ENCODE measurements around the gene NEURL1B. TPM values are rescaled to one million over a fixed set of nuclear protein-coding genes. Genes with fewer than 3 reads are reported as not detected.

The NEURL1B gene
- total RNA-seq, 4 donors from 2014 or later, result 33.6 to 98.8 (median 93.2) TPM

DNA sequence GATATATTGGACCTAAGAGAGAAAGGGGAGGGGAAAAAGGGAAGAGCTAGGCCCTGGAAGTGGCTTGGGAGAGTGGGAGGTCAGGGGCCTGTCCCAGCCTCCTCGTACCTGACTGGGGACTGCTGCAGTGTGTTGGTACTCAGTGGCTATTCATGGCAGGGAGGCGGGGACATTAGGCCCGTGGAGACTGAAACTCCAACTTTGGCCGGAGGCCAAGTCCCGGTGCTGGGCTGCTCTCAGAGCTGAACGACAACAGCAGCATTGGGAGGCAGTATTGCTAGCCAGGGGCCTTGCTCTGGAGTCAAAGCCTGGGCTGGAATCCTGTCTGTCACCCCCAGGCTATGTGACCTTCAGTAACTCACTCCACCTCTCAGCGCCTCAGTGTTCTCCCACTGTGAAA, 37.8 kb downstream of the NEURL1B start:
- Histone ChIP-seq H3K4me1 (peaks cover 0 to 34% (median 4%) of the 10 kb centered on the region in 4 donors), H3K36me3 (peaks cover 0 to 30% (median 0%) of the 10 kb centered on the region in 3 donors), H3K27ac (peak overlapping the region in 3 of 4 donors; percentile 37 to 73 (median 66)), H3K4me3 (no peak overlapping the region), H3K27me3 (no peaks in the 10 kb centered on the region), H3K9me3 (no peaks in the 10 kb centered on the region)
- no peak for DNase-seq (ENCODE audit: low spot score in 2 of 2)
- TF ChIP-seq CTCF (IDR thresholded peaks at IDR 0.05) (no peak), POLR2A (IDR thresholded peaks at IDR 0.05) (no peak), EP300 (IDR thresholded peaks at IDR 0.05) (no peak)
- 18 to 36% methylated on average over 7 of the region's 7 CpGs for WGBS, 2 donors

DNA sequence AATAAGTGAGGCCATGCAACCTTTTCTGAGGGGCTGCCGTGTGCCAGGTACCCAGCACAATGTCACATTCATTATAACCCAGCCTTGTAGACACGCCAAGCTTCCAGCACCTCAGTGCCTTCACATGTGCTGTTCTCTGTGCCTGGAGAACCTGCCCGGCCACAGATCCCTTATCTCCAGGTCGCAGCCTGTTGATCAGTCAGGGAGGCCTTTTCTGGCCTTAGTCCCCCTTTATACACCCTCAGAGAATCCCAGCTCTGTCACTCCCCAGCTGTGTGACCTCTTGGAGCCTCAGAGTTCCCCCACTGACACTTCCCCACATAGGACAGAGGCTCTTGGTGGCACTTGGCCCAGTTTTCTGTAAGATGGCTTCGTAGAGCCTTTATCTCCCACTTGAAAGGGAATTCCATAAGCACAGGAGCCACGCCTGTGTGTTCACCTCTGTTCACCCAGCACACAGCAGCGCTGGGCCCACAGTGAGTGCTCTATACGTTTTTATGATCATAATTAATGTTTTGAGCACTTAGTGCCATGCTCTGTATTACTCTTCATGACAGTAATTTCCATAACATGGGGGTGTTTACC, 38.7 kb downstream of the NEURL1B start:
- Histone ChIP-seq H3K36me3 (peaks cover 0 to 38% (median 0%) of the 10 kb centered on the region in 3 donors), H3K9me3 (no peaks in the 10 kb centered on the region), H3K27me3 (no peaks in the 10 kb centered on the region), H3K4me1 (peaks cover 0 to 34% (median 4%) of the 10 kb centered on the region in 4 donors), H3K4me3 (no peak overlapping the region), H3K27ac (peak overlapping the region; percentile 29 to 73 (median 52))
- no peak for DNase-seq (ENCODE audit: low spot score in 2 of 2)
- WGBS, 2 donors, result 43 to 63% methylated on average over 8 of the region's 8 CpGs
- no peak for TF ChIP-seq EP300 (IDR thresholded peaks at IDR 0.05)

- TF ChIP-seq EP300 (IDR thresholded peaks at IDR 0.05) (no peak), POLR2A (IDR thresholded peaks at IDR 0.05) (no peak), CTCF (IDR thresholded peaks at IDR 0.05) (no peak)
- no peak for DNase-seq (ENCODE audit: low spot score in 2 of 2)
- 59 to 62% methylated on average over 5 of the region's 5 CpGs for WGBS, 2 donors
- Histone ChIP-seq H3K36me3 (peaks cover 0 to 35% (median 0%) of the 10 kb centered on the region in 3 donors), H3K27ac (peak overlapping the region in 2 of 4 donors; percentile 2 to 6), H3K4me1 (peaks cover 0 to 39% (median 4%) of the 10 kb centered on the region in 4 donors), H3K27me3 (no peaks in the 10 kb centered on the region), H3K4me3 (no peak overlapping the region), H3K9me3 (no peaks in the 10 kb centered on the region)
Observed at GRCh38 chr5:172680921-172681320, 39.9 kb downstream of the NEURL1B start.

DNA sequence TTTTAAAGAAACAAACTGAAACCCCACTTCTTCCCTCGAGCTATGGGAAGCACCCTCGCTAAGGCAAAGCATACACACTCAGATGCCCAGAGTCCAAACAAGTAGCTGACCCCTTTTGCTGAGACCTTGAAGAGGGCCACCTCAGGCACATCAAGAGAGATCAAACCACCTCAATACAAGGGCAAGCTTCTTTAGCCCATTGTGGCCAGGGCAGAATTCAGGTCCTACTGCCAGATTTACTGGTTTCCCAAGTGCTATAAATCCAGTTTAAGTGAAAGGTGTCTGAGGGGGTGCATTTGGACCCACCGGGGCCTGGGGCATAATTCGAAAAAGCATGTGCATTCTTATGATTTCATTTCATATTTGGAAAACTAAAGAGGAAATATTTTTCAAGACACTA, 40.4 kb downstream of the NEURL1B start:
- Histone ChIP-seq H3K4me3 (no peak overlapping the region), H3K4me1 (peaks cover 0 to 40% (median 4%) of the 10 kb centered on the region in 4 donors), H3K9me3 (no peaks in the 10 kb centered on the region), H3K36me3 (peaks cover 0 to 34% (median 0%) of the 10 kb centered on the region in 3 donors), H3K27me3 (no peaks in the 10 kb centered on the region), H3K27ac (peak overlapping the region in 1 of 4 donors; percentile 2)
- WGBS, 2 donors, result 77 to 84% methylated on average over 4 of the region's 4 CpGs
- TF ChIP-seq POLR2A (IDR thresholded peaks at IDR 0.05), result no peak
- TF ChIP-seq CTCF (IDR thresholded peaks at IDR 0.05), result no peak
- TF ChIP-seq EP300 (IDR thresholded peaks at IDR 0.05), result no peak
- no peak for DNase-seq (ENCODE audit: low spot score in 2 of 2)

GRCh38 chr5:172683264-172683644, 42.2 kb downstream of the NEURL1B start:
- WGBS, 2 donors, result 77 to 83% methylated on average over 44 to 47 of the region's 47 CpGs
- Histone ChIP-seq H3K36me3 (peaks cover 0 to 30% (median 0%) of the 10 kb centered on the region in 3 donors), H3K27ac (no peak overlapping the region), H3K4me1 (peaks cover 0 to 51% (median 16%) of the 10 kb centered on the region in 4 donors), H3K27me3 (no peaks in the 10 kb centered on the region), H3K9me3 (no peaks in the 10 kb centered on the region), H3K4me3 (no peak overlapping the region)
- DNase-seq (ENCODE audit: low spot score in 2 of 2), result no peak
- no peak for TF ChIP-seq EP300 (IDR thresholded peaks at IDR 0.05)
- TF ChIP-seq CTCF (IDR thresholded peaks at IDR 0.05), result no peak
- TF ChIP-seq POLR2A (IDR thresholded peaks at IDR 0.05), result no peak

Measured in tibial nerve (tissue), 4 donors.